Nephron (organoid): ENCODE results near the gene TFPI2.

Experiments
- H3K27ac Mint-ChIP-seq, 3 experiments: 2 replicates each; pipeline ENCODE4 v1.8.0; 2020; ENCODE audit warnings: mixed read lengths in 3 of 3, mild to moderate bottlenecking in 2 of 3, moderate library complexity in 1 of 3
- H3K27me3 Mint-ChIP-seq: 2 replicates; pipeline ENCODE4 v1.8.0; 2021; ENCODE audit warnings: low read depth, mild to moderate bottlenecking, moderate library complexity, mixed read lengths
- H3K36me3 Mint-ChIP-seq: 2 replicates; pipeline ENCODE4 v1.8.0; 2020; ENCODE audit warnings: low read depth, mixed read lengths
- H3K4me1 Mint-ChIP-seq: 2 replicates; pipeline ENCODE4 v1.8.0; 2020; ENCODE audit warnings: mixed read lengths
- H3K4me3 Mint-ChIP-seq, 3 experiments: 2 replicates each; pipeline ENCODE4 v1.8.0; 2020; ENCODE audit warnings: mild to moderate bottlenecking in 3 of 3, mixed read lengths in 3 of 3, moderate library complexity in 2 of 3
- H3K9me3 Mint-ChIP-seq: 2 replicates; pipeline ENCODE4 v1.8.0; 2020; ENCODE audit warnings: mixed read lengths
- TF ChIP-seq, protein P1 (sequence below), 3 experiments: fragments of 200-600 bp; sonication (generic); IDR thresholded peaks; one replicate each; pipeline ENCODE4 v1.5.0; 2021; ENCODE audit warnings: antibody characterized with exemption in 3 of 3; ENCODE audit not compliant: unreplicated experiment in 3 of 3

The TFPI2 gene

DNA sequence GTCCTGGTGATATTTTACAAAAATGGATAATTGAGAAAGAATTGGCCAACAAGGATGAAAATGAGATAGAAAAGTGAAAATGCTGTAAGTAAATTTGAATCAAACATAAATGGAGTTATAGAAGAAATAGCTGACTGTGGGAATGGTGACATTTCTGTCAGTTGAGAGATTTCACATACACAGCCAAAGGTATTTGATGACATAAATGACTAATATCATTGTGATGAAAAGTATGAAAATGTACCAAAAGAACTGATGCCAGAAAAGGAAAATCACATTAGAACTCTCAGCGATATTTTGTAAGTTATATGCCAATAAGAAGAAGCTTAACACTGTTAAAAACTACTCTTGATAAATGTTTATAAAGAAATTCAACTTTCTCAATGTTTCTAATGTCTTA is 54.9 kb downstream of the TFPI2 start:
- H3K27ac Mint-ChIP-seq = no peak overlapping the region
- H3K4me3 Mint-ChIP-seq = no peak overlapping the region
- H3K9me3 Mint-ChIP-seq = no peaks in the 10 kb centered on the region
- no peaks in the 10 kb centered on the region for H3K36me3 Mint-ChIP-seq
- TF ChIP-seq, protein P1, sequence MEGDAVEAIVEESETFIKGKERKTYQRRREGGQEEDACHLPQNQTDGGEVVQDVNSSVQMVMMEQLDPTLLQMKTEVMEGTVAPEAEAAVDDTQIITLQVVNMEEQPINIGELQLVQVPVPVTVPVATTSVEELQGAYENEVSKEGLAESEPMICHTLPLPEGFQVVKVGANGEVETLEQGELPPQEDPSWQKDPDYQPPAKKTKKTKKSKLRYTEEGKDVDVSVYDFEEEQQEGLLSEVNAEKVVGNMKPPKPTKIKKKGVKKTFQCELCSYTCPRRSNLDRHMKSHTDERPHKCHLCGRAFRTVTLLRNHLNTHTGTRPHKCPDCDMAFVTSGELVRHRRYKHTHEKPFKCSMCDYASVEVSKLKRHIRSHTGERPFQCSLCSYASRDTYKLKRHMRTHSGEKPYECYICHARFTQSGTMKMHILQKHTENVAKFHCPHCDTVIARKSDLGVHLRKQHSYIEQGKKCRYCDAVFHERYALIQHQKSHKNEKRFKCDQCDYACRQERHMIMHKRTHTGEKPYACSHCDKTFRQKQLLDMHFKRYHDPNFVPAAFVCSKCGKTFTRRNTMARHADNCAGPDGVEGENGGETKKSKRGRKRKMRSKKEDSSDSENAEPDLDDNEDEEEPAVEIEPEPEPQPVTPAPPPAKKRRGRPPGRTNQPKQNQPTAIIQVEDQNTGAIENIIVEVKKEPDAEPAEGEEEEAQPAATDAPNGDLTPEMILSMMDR (IDR thresholded peaks at IDR 0.05; ENCODE audit: unreplicated experiment in 3 of 3) = no peak
- H3K27me3 Mint-ChIP-seq = no peaks in the 10 kb centered on the region
- peaks cover 6% of the 10 kb centered on the region for H3K4me1 Mint-ChIP-seq
